Measurements from ENCODE around the gene DLAT.

- TF ChIP-seq SIN3A (IDR thresholded peaks at IDR 0.05; ENCODE audit: borderline replicate concordance, insufficient read depth, low read length) (no peak), POLR2AphosphoS5 (IDR thresholded peaks at IDR 0.05; ENCODE audit: low read depth, low read length) (no peak)
Observed at GRCh38 chr11:112037527-112037926, 12.3 kb downstream of the DLAT start.
